Esophagus squamous epithelium (tissue), 5 donors: Measurements from ENCODE around the gene TUBB6. TPM values are rescaled to one million over a fixed set of nuclear protein-coding genes. Genes with fewer than 3 reads are reported as not detected.

Source experiments
- DNase-seq: peaks from one replicate; lab custom pipeline; 2025; lab: John Stamatoyannopoulos, UW
- H3K27ac ChIP-seq, 4 donors: fragments of 200-600 bp; sonication (generic); one replicate each; pipeline ENCODE4 v1.5.1; 2016 to 2019; ENCODE audit warnings: mild to moderate bottlenecking in 1 of 4
- H3K27me3 ChIP-seq, 4 donors: fragments of 200-600 bp; sonication (generic); 1 replicate in 3 of 4; 2 replicates in 1 of 4; pipeline versions ENCODE4 v1.5.1 to v1.6.0; 2017 to 2021; ENCODE audit warnings: antibody characterized with exemption in 1 of 4
- H3K36me3 ChIP-seq, 3 donors: fragments of 200-600 bp; sonication (generic); one replicate each; pipeline ENCODE4 v1.5.1; 2016 to 2019
- H3K4me1 ChIP-seq, 3 donors: fragments of 200-600 bp; sonication (generic); one replicate each; pipeline ENCODE4 v1.5.1; 2017 to 2019
- H3K4me3 ChIP-seq, 4 donors: fragments of 200-600 bp; sonication (generic); 1 replicate in 3 of 4; 2 replicates in 1 of 4; pipeline ENCODE4 v1.5.1; 2016 to 2019; ENCODE audit warnings: mild to moderate bottlenecking in 2 of 4, moderate library complexity in 1 of 4
- H3K9me3 ChIP-seq, 3 donors: fragments of 200-600 bp; sonication (generic); one replicate each; pipeline ENCODE4 v1.5.1; 2016 to 2019
- POLR2A ChIP-seq, 4 donors: fragments of 450-650 bp; IDR thresholded peaks; one replicate each; pipeline ENCODE4 v1.6.1; 2017; ENCODE audit warnings: antibody characterized with exemption in 4 of 4, mild to moderate bottlenecking in 4 of 4, moderate library complexity in 3 of 4
- WGBS, 2 donors: methylation state at CpG; one replicate each; pipeline ENCODE4 v1.1.5; 2018; 5-methylcytosine and 5-hydroxymethylcytosine counted together
- intact Hi-C: fragments of 100-400 bp; cut with DNase I; formaldehyde crosslinking; loops from one replicate; pipeline ENCODE4 v1.15.0; 2022
- total RNA-seq, 4 donors: library from RNA; depleted of rRNA; stranded (reverse); fragments of >200 nt; gene quantifications; one replicate each; pipeline ENCODE4 v1.1.0, GENCODE V29; 2016
- TF ChIP-seq, protein P1 (sequence below), 6 experiments: fragments of 450-650 bp in 4 of 6; fragments of 200-600 bp in 2 of 6; sonication (generic) in 2 of 6; IDR thresholded peaks; one replicate each; pipeline ENCODE4 v1.5.1; 2016 to 2019; ENCODE audit warnings: antibody characterized with exemption in 6 of 6, mild to moderate bottlenecking in 4 of 6, moderate library complexity in 4 of 6
- donor health status: DM: yes; HTN: yes; CAD: no.

TUBB6 gene
- total RNA-seq, 4 donors from 2014 or later: 288 to 406 (median 337) TPM

DNA sequence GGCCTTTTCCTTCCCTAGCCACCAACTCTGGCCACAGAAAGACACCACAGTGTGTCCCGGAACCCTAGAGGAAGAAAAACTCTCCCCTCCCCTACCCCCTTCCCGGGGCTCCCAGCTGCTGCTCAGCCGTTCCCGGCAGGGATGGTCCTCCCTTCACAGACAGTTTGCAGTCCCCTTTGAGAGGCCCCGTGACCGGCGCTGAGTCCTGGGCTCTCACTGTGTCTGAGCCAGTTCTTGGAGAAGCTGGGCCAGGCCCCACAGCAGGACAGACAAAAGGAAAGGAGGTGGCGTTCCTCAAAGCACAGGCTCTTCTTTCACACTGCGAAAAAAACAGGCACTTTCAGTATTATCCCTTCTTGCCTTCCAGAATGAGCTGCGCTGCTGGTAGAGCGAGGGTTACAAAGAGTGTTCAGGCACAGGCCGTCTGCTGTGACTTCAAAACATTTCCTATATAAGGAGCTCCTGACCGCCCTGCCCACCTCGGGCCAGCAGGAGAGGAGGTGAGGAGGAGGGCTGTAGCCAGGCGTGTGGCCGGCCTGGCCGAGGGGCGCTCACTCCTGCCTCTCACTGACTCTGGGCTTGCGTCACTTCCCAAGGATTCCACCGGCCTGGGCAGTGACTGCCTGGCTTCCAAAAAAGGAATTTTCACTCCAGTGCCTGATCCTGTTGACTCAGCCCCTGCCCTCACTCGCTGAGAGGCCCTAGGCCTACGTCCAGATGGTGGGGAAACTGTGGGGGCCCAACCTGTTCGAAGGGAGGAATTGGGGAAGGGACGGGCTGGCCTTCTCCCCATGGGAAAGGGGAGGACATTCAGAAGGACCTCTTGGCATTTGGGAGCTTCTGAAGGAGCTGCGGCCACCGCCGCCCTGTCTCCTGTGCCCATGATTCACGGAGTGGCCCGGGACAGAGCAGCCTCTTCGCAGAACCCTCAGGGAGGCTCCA is 29.0 kb upstream of the TUBB6 start:
- Histone ChIP-seq H3K4me1 (peaks cover 6 to 44% (median 17%) of the 10 kb centered on the region in 3 donors), H3K4me3 (peak overlapping the region; percentile 4 to 60 (median 40)), H3K27ac (peak overlapping the region; percentile 82 to 97 (median 92)), H3K27me3 (no peaks in the 10 kb centered on the region), H3K9me3 (no peaks in the 10 kb centered on the region), H3K36me3 (no peaks in the 10 kb centered on the region)
- WGBS, 2 donors: 25 to 77% methylated on average over 7 to 13 of the region's 30 CpGs
- peak in 2 of 4 donors; percentile 56 to 72 for TF ChIP-seq POLR2A (IDR thresholded peaks at IDR 0.05)
- TF ChIP-seq, protein P1, sequence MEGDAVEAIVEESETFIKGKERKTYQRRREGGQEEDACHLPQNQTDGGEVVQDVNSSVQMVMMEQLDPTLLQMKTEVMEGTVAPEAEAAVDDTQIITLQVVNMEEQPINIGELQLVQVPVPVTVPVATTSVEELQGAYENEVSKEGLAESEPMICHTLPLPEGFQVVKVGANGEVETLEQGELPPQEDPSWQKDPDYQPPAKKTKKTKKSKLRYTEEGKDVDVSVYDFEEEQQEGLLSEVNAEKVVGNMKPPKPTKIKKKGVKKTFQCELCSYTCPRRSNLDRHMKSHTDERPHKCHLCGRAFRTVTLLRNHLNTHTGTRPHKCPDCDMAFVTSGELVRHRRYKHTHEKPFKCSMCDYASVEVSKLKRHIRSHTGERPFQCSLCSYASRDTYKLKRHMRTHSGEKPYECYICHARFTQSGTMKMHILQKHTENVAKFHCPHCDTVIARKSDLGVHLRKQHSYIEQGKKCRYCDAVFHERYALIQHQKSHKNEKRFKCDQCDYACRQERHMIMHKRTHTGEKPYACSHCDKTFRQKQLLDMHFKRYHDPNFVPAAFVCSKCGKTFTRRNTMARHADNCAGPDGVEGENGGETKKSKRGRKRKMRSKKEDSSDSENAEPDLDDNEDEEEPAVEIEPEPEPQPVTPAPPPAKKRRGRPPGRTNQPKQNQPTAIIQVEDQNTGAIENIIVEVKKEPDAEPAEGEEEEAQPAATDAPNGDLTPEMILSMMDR (IDR thresholded peaks at IDR 0.05): peak in 1 of 6 experiments; percentile 21
- no peak for DNase-seq
- intact Hi-C loops: no loop called here

DNA sequence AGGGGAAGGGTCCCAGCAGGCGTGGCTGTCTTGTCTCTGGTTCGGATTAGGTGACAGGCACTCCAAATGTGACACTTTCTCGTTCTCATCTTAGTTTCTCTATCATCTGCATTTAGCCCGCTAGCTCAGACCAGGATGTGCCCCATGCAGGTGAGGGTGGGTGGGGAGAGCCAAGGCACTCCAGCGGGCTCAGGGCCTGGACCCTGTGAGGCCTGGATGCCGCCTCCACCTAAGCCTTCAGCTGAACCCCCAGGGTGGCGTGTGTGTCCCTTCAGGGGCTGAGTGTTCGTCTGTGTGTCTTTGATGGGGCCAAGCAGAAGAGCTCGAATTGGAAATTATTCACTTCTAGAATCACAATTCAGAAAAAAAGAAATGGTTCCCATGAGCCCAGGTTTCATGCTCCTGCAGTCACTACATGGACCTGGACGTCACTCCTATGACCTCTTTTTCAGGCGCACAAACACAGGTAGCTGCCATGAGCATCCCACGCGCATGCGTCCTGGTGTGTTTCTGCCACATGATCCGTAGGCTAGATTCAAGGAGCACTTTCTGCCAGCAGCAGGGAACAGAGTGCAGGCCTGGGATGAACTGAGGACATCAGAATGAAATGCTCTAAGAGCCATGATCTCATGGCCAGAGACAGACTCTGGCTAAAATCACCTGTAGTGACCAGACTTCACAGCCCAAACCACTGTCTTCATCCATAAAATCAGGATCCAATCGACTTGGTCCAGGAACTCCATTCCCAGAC is 28.1 kb upstream of the TUBB6 start:
- H3K9me3 ChIP-seq: no peaks in the 10 kb centered on the region
- peaks cover 6 to 50% (median 17%) of the 10 kb centered on the region in 3 donors for H3K4me1 ChIP-seq
- peak overlapping the region; percentile 4 to 60 (median 40) for H3K4me3 ChIP-seq
- peak overlapping the region; percentile 82 to 97 (median 92) for H3K27ac ChIP-seq
- intact Hi-C loops: no loop called here
- DNase-seq: no peak
- WGBS, 2 donors: 63 to 85% methylated on average over 8 to 12 of the region's 16 CpGs
- H3K27me3 ChIP-seq: no peaks in the 10 kb centered on the region
- H3K36me3 ChIP-seq: no peaks in the 10 kb centered on the region
- TF ChIP-seq, protein P1 (IDR thresholded peaks at IDR 0.05): no peak
- no peak for TF ChIP-seq POLR2A (IDR thresholded peaks at IDR 0.05)

DNA sequence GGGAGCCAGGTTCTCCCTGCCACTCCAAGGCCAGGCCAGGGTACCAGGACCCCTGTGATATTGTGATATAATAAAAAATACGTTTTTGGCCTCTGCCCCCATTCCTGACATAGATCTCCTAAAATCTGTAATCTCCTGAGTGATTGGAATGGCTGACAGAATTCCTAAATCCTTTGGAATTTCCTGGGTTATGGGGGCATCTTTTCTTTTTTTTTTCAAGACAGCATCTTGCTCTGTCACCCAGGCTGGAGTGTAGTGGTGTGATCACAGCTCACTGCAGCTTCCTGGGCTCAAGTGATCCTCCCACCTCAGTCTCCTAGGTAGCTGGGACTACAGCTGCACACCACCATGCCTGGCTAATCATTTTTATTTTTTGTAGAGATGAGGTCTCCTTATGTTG is 26.2 kb upstream of the TUBB6 start:
- Histone ChIP-seq H3K36me3 (no peaks in the 10 kb centered on the region), H3K9me3 (no peaks in the 10 kb centered on the region), H3K27me3 (peaks cover 0 to 1% (median 0%) of the 10 kb centered on the region in 4 donors), H3K4me1 (peaks cover 6 to 51% (median 17%) of the 10 kb centered on the region in 3 donors), H3K27ac (peak overlapping the region in 2 of 4 donors; percentile 16 to 48), H3K4me3 (no peak overlapping the region)
- intact Hi-C loops: no loop called here
- no peak for TF ChIP-seq POLR2A (IDR thresholded peaks at IDR 0.05)
- TF ChIP-seq, protein P1 (IDR thresholded peaks at IDR 0.05): no peak
- DNase-seq: no peak
- WGBS, 2 donors: 33 to 42% methylated on average over 1 of the region's 1 CpG

DNA sequence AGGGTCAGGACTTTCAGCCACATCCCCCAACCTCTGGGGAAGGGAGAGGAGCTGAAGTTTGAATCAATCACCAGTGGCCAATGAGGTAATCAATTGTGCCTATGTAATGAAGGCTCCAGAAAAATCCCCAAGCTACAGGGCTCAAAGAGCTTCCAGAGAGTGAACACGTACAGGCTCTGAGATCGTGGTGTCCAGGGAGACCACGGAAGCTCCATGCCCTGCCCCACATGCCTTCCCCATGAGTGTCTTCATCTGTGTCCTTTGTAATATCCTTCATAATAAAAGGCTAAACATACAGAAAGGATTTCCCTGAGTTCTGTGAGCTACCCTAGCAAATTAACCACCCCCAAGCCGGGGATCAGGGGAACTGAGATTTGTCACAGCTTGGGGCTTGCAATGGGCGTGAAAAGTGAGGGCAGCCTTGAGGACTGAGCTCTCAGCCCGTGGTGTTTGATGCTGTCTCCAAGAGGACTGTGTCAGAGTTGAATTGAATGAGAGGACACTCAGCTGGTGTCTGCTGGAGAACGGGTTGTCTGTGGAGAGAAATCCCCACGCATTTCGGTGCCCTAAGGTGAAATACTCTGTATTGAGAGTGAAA is 25.5 kb upstream of the TUBB6 start:
- 45 to 48% methylated on average over 5 to 9 of the region's 9 CpGs for WGBS, 2 donors
- peak overlapping the region; percentile 16 to 48 (median 38) for H3K27ac ChIP-seq
- peaks cover 0 to 8% (median 0%) of the 10 kb centered on the region in 4 donors for H3K27me3 ChIP-seq
- intact Hi-C loops: no loop called here
- no peak overlapping the region for H3K4me3 ChIP-seq
- H3K4me1 ChIP-seq: peaks cover 9 to 51% (median 23%) of the 10 kb centered on the region in 3 donors
- no peak for DNase-seq
- no peaks in the 10 kb centered on the region for H3K9me3 ChIP-seq
- TF ChIP-seq POLR2A (IDR thresholded peaks at IDR 0.05): no peak
- TF ChIP-seq, protein P1 (IDR thresholded peaks at IDR 0.05): no peak
- no peaks in the 10 kb centered on the region for H3K36me3 ChIP-seq
